HEK293T (cell line): ENCODE results near the gene ELL2.

Source experiments
- CTCF ChIA-PET: fragments of 350-600 bp; formaldehyde crosslinking; extraction: SDS; loops from one replicate; lab custom pipeline; 2021; ENCODE audit warnings: antibody characterized with exemption, inconsistent platforms; lab: Yijun Ruan, JAX
- POLR2A ChIA-PET: fragments of 350-600 bp; formaldehyde crosslinking; extraction: SDS; loops from one replicate; lab custom pipeline; 2020; ENCODE audit warnings: antibody characterized with exemption, inconsistent platforms; lab: Yijun Ruan, JAX
- DNase-seq: peaks from one replicate; pipeline ENCODE4 v3.0.0; 2012; ENCODE audit warnings: mixed read lengths; ENCODE audit errors: extremely low spot score
- ARNT ChIP-seq: fragments of 450-650 bp; IDR thresholded peaks from 2 replicates; pipeline ENCODE4 v1.6.1; 2017; ENCODE audit warnings: mild to moderate bottlenecking
- BHLHE40 ChIP-seq: fragments of 450-650 bp; IDR thresholded peaks from 2 replicates; pipeline ENCODE4 v1.6.1; 2016; ENCODE audit warnings: mild to moderate bottlenecking, moderate library complexity, borderline replicate concordance
- CTBP1 ChIP-seq: fragments of 450-650 bp; IDR thresholded peaks from 2 replicates; pipeline ENCODE4 v1.6.1; 2016; ENCODE audit warnings: borderline replicate concordance
- ELF4 ChIP-seq: fragments of 450-650 bp; IDR thresholded peaks from 2 replicates; pipeline ENCODE4 v1.6.1; 2017; ENCODE audit warnings: antibody characterized with exemption
- FOXA1 ChIP-seq: fragments of 450-650 bp; IDR thresholded peaks from 2 replicates; pipeline ENCODE4 v1.6.1; 2016; ENCODE audit warnings: mild to moderate bottlenecking
- FOXK2 ChIP-seq: fragments of 450-650 bp; IDR thresholded peaks from 2 replicates; pipeline ENCODE4 v1.6.1; 2016; ENCODE audit warnings: mild to moderate bottlenecking
- FOXM1 ChIP-seq: fragments of 450-650 bp; IDR thresholded peaks from 2 replicates; pipeline ENCODE4 v1.6.1; 2017; ENCODE audit warnings: mild to moderate bottlenecking, borderline replicate concordance
- HDGF ChIP-seq: fragments of 450-650 bp; IDR thresholded peaks from 2 replicates; pipeline ENCODE4 v1.6.1; 2017; ENCODE audit warnings: antibody characterized with exemption, borderline replicate concordance
- L3MBTL2 ChIP-seq: fragments of 450-650 bp; conservative IDR thresholded peaks from 2 replicates; pipeline ENCODE4 v1.6.1; 2016; ENCODE audit warnings: mild to moderate bottlenecking
- LEF1 ChIP-seq: fragments of 450-650 bp; IDR thresholded peaks from 2 replicates; pipeline ENCODE4 v1.6.1; 2017; ENCODE audit warnings: mild to moderate bottlenecking, borderline replicate concordance
- NFRKB ChIP-seq: fragments of 450-650 bp; IDR thresholded peaks from 2 replicates; pipeline ENCODE4 v1.6.1; 2016; ENCODE audit warnings: mild to moderate bottlenecking, moderate library complexity
- PKNOX1 ChIP-seq: fragments of 450-650 bp; IDR thresholded peaks from 2 replicates; pipeline ENCODE4 v1.6.1; 2016
- SP1 ChIP-seq: fragments of 450-650 bp; IDR thresholded peaks from 2 replicates; pipeline ENCODE4 v1.6.1; 2017
- SUZ12 ChIP-seq: fragments of 450-650 bp; IDR thresholded peaks from 2 replicates; pipeline ENCODE4 v1.6.1; 2016; ENCODE audit warnings: mild to moderate bottlenecking
- TARDBP ChIP-seq: fragments of 450-650 bp; IDR thresholded peaks from 2 replicates; pipeline ENCODE4 v1.6.1; 2016
- ZNF384 ChIP-seq: fragments of 450-650 bp; IDR thresholded peaks from 2 replicates; pipeline ENCODE4 v1.6.1; 2016

Gene ELL2

GRCh38 chr5:95864456-95864855 is 97.2 kb downstream of the ELL2 start:
- CTCF ChIA-PET = interaction anchor here (0.6 kb wide), 1 partner anchor 11 kb away, joined by 7 read pairs; no protein-coding TSS in a partner anchor
- POLR2A ChIA-PET = interaction anchor here (1.0 kb wide), 1 partner anchor 218 kb away, joined by 3 read pairs; the partner anchor contains the start of gene RFESD
- DNase-seq = no peak
- no peak for TF ChIP-seq HDGF
- no peak for TF ChIP-seq FOXM1
- TF ChIP-seq NFRKB = no peak
- no peak for TF ChIP-seq FOXA1
- TF ChIP-seq CTBP1 = no peak
- TF ChIP-seq L3MBTL2 = no peak
- TF ChIP-seq FOXK2 = no peak
- no peak for TF ChIP-seq SP1
- TF ChIP-seq SUZ12 = no peak
- no peak for TF ChIP-seq TARDBP
- no peak for TF ChIP-seq LEF1

- ChIA-PET POLR2A (no interaction called here), CTCF (interaction anchor here (1.1 kb wide), 1 partner anchor 11 kb away, joined by 3 read pairs; no protein-coding TSS in a partner anchor)
- no peak for DNase-seq
- TF ChIP-seq NFRKB = no peak
- TF ChIP-seq FOXA1 = no peak
- TF ChIP-seq TARDBP = no peak
- no peak for TF ChIP-seq FOXM1
- TF ChIP-seq HDGF = no peak
- TF ChIP-seq FOXK2 = no peak
- no peak for TF ChIP-seq SP1
- no peak for TF ChIP-seq LEF1
- TF ChIP-seq BHLHE40 = no peak
- TF ChIP-seq ZNF384 = no peak
- no peak for TF ChIP-seq SUZ12
- TF ChIP-seq ELF4 = no peak
- TF ChIP-seq PKNOX1 = no peak
Measured at GRCh38 chr5:95863383-95863757, 98.3 kb downstream of the ELL2 start.

- POLR2A ChIA-PET = interaction anchor here (1.5 kb wide), 1 partner anchor 216 kb away, joined by 7 read pairs; the partner anchor contains the start of gene RFESD
- no peak for TF ChIP-seq SP1
- no peak for TF ChIP-seq FOXK2
- TF ChIP-seq ARNT = no peak
- no peak for TF ChIP-seq CTBP1
- TF ChIP-seq SUZ12 = no peak
- no peak for TF ChIP-seq L3MBTL2
- TF ChIP-seq TARDBP = no peak
- no peak for TF ChIP-seq ELF4
- TF ChIP-seq FOXM1 = no peak
- TF ChIP-seq FOXA1 = no peak
- TF ChIP-seq PKNOX1 = no peak
- TF ChIP-seq NFRKB = no peak
- no peak for TF ChIP-seq BHLHE40
- no peak for TF ChIP-seq ZNF384
- no peak for TF ChIP-seq LEF1
- no peak for TF ChIP-seq HDGF
- CTCF ChIA-PET = interaction anchor here (0.6 to 1.3 kb wide), 3 partner anchors 12 to 115 kb away, joined by 3 to 5 read pairs (median 4); no protein-coding TSS in a partner anchor
- DNase-seq = no peak
Measured at GRCh38 chr5:95862671-95863382, 98.8 kb downstream of the ELL2 start.

GRCh38 chr5:95861864-95862561 is 99.6 kb downstream of the ELL2 start:
- POLR2A ChIA-PET = interaction anchor here (0.5 to 1.5 kb wide), 2 partner anchors 99 to 215 kb away, joined by 3 to 7 read pairs; partner anchors contain the start of gene RFESD

GRCh38 chr5:95861221-95861863 is 100.3 kb downstream of the ELL2 start:
- ChIA-PET CTCF (interaction anchor here (0.6 to 1.2 kb wide), 3 partner anchors 39 to 1269 kb away, joined by 3 to 6 read pairs (median 5); partner anchors contain the start of gene GLRX), POLR2A (interaction anchor here (0.5 to 1.5 kb wide), 3 partner anchors 99 to 215 kb away, joined by 3 to 7 read pairs (median 3); partner anchors contain the start of gene RFESD)
- DNase-seq = peak; percentile 28
- TF ChIP-seq CTBP1 (no peak), L3MBTL2 (peak; percentile 68)

More at GRCh38 chr5:95861864-95862561, 99.6 kb downstream of the ELL2 start:
- CTCF ChIA-PET = interaction anchor here (0.6 to 1.3 kb wide), 6 partner anchors 12 to 1268 kb away, joined by 3 to 6 read pairs (median 4); partner anchors contain the start of gene GLRX
- DNase-seq = no peak
- TF ChIP-seq CTBP1 (no peak), NFRKB (no peak), HDGF (no peak), BHLHE40 (no peak), SUZ12 (no peak), SP1 (no peak), ZNF384 (no peak), FOXA1 (no peak), FOXM1 (no peak), FOXK2 (no peak), LEF1 (no peak), ELF4 (no peak), L3MBTL2 (no peak)
